ENCODE data around the gene CAMK1G. TPM values are rescaled to one million over a fixed set of nuclear protein-coding genes. Genes with fewer than 3 reads are reported as not detected.

CAMK1G gene
- total and polyA plus RNA-seq, 2 of the 4 experiments (the other 2 are of a cell fraction) = 0.72 to 1.8 TPM

- H3K79me1 ChIP-seq (ENCODE audit: low read depth in 1 of 2, low read length in 2 of 2) = no peaks in the 10 kb centered on the region
- no peak overlapping the region for H2BK15ac ChIP-seq (ENCODE audit: low read depth, low read length)
- no CpG with 5 or more reads among the region's 8 CpGs for WGBS, 2 experiments (ENCODE audit: extremely low coverage in 2 of 2, insufficient read length in 1 of 2)
- no peak overlapping the region for H3K56ac ChIP-seq (ENCODE audit: extremely low read depth, insufficient read depth, low read length)
- ATAC-seq (ENCODE audit: low read depth) = no peak
- no peaks in the 10 kb centered on the region for H3K36me3 ChIP-seq (ENCODE audit: control insufficient read depth, insufficient read depth, low read length)
- no peak overlapping the region for H3K4me3 ChIP-seq (ENCODE audit: insufficient read depth, low read depth, low read length)
- no peak overlapping the region for H2BK20ac ChIP-seq (ENCODE audit: low read depth, low read length)
- no peak overlapping the region for H2AK5ac ChIP-seq (ENCODE audit: low read depth, low read length)
- no peaks in the 10 kb centered on the region for H3K27me3 ChIP-seq (ENCODE audit: control insufficient read depth, insufficient read depth, low read length)
- H3K4me2 ChIP-seq (ENCODE audit: low read depth, low read length) = no peak overlapping the region
- no peak overlapping the region for H2BK5ac ChIP-seq (ENCODE audit: low read depth, low read length, poor library complexity, severe bottlenecking)
- no peak overlapping the region for H4K8ac ChIP-seq (ENCODE audit: low read depth in 2 of 2, low read length in 2 of 2)
- dilution Hi-C loops (cut with HindIII; ENCODE audit: low sequenced_read_pairs, unreplicated experiment) = no loop called here
- no peaks in the 10 kb centered on the region for H3K4me1 ChIP-seq (ENCODE audit: control insufficient read depth, insufficient read depth, low read length)
- no peaks in the 10 kb centered on the region for H3K9me1 ChIP-seq (ENCODE audit: insufficient read depth, low read length)
- ChIA-PET POLR2A (ENCODE audit: unreplicated experiment) (no interaction called here), CTCF (no interaction called here)
- H3K9ac ChIP-seq (ENCODE audit: low read depth, low read length) = no peak overlapping the region
- no TSS peak for BruUV-seq (replicated peaks)
- H2AK9ac ChIP-seq (replicated peaks; ENCODE audit: low read depth, low read length, poor library complexity) = no peak overlapping the region
- H3K18ac ChIP-seq (ENCODE audit: low read depth, low read length) = no peak overlapping the region
- H4K20me1 ChIP-seq (ENCODE audit: insufficient read depth, low read length) = no peaks in the 10 kb centered on the region
- TF ChIP-seq RCOR1 (IDR thresholded peaks at IDR 0.05; ENCODE audit: insufficient replicate concordance, low read length) = no peak
- no peak for DNase-seq
- H3K27ac ChIP-seq (ENCODE audit: insufficient read depth, low read length) = no peak overlapping the region
- no peak overlapping the region for H3K23ac ChIP-seq (ENCODE audit: low read depth, low read length)
- no peak overlapping the region for H2BK120ac ChIP-seq (ENCODE audit: low read depth, low read length)
- no peak overlapping the region for H3K14ac ChIP-seq (replicated peaks; ENCODE audit: low read depth, low read length)
- intact Hi-C loops (cut with micrococcal nuclease) = no loop called here
- in situ Hi-C loops (cut with MboI; ENCODE audit: low sequenced_read_pairs) = no loop called here
- H4K5ac ChIP-seq (ENCODE audit: low read depth, low read length) = no peak overlapping the region
- H3K4ac ChIP-seq (ENCODE audit: low read depth, low read length) = no peak overlapping the region
- no peak overlapping the region for H2AFZ ChIP-seq (replicated peaks; ENCODE audit: low read length, poor library complexity)
- H4K91ac ChIP-seq (ENCODE audit: insufficient read depth, low read depth, low read length) = no peak overlapping the region
- H3K9me3 ChIP-seq (ENCODE audit: control insufficient read depth, insufficient read depth, low read length) = no peaks in the 10 kb centered on the region
Measured at GRCh38 chr1:209534496-209535250, 48.8 kb upstream of the CAMK1G start.

Data from IMR-90 (cell line).